ENCODE measurements around the gene CYSLTR2.
A peak's percentile ranks its signal among the peaks of the same experiment; 100 is the strongest.
"Not testable (repeated sequence)": the region's sequence is repeated elsewhere in the genome, so short reads cannot be mapped to it uniquely, and the experiment has no call there.

Gene CYSLTR2

GRCh38 chr13:48645845-48646244 lies 7.9 kb upstream of the CYSLTR2 start:
- no peak for DNase-seq

GRCh38 chr13:48646791-48647190 lies 6.9 kb upstream of the CYSLTR2 start:
- DNase-seq: no peak

GRCh38 chr13:48647625-48648024 lies 6.1 kb upstream of the CYSLTR2 start:
- no peak for DNase-seq

- DNase-seq: no peak
Measured at GRCh38 chr13:48648446-48648845, 5.3 kb upstream of the CYSLTR2 start.

- no peak for DNase-seq
Measured at GRCh38 chr13:48652851-48653471, 768 bp upstream of the CYSLTR2 start.

- DNase-seq: no peak
Measured at GRCh38 chr13:48654511-48654910, 782 bp downstream of the CYSLTR2 start.

GRCh38 chr13:48655291-48655690 lies 1.6 kb downstream of the CYSLTR2 start:
- DNase-seq: no peak

- no peak for DNase-seq
Measured at GRCh38 chr13:48656608-48657007, 2.9 kb downstream of the CYSLTR2 start.

GRCh38 chr13:48660361-48661076 lies 6.8 kb downstream of the CYSLTR2 start:
- DNase-seq: no peak

GRCh38 chr13:48661107-48661506 lies 7.4 kb downstream of the CYSLTR2 start:
- DNase-seq: no peak

- DNase-seq: no peak
Measured at GRCh38 chr13:48662226-48662625, 8.5 kb downstream of the CYSLTR2 start.

- DNase-seq: no peak
Measured at GRCh38 chr13:48667136-48667535, 13.4 kb downstream of the CYSLTR2 start.

GRCh38 chr13:48671421-48671820 lies 17.7 kb downstream of the CYSLTR2 start:
- not testable (repeated sequence) for DNase-seq

GRCh38 chr13:48675247-48675646 lies 21.5 kb downstream of the CYSLTR2 start:
- no peak for DNase-seq

GRCh38 chr13:48678316-48678715 lies 24.6 kb downstream of the CYSLTR2 start:
- no peak for DNase-seq

GRCh38 chr13:48679941-48680680 lies 26.4 kb downstream of the CYSLTR2 start:
- no peak for DNase-seq

GRCh38 chr13:48680756-48681392 lies 27.1 kb downstream of the CYSLTR2 start:
- DNase-seq: no peak

GRCh38 chr13:48681905-48682304 lies 28.2 kb downstream of the CYSLTR2 start:
- no peak for DNase-seq

GRCh38 chr13:48682436-48682835 lies 28.7 kb downstream of the CYSLTR2 start:
- DNase-seq: no peak

GRCh38 chr13:48686636-48687210 lies 33.0 kb downstream of the CYSLTR2 start:
- DNase-seq: no peak

- DNase-seq: no peak
Measured at GRCh38 chr13:48687249-48687648, 33.5 kb downstream of the CYSLTR2 start.

- no peak for DNase-seq
Measured at GRCh38 chr13:48693998-48694397, 40.3 kb downstream of the CYSLTR2 start.

- DNase-seq: peak; percentile 11
Measured at GRCh38 chr13:48695776-48696175, 42.0 kb downstream of the CYSLTR2 start.

All from fibroblast of skin of right quadriceps (primary cell).